HT-29 (cell line): ENCODE data around the gene KLHL29. TPM values are rescaled to one million over a fixed set of nuclear protein-coding genes. Genes with fewer than 3 reads are reported as not detected.

ENCODE experiments used
- DNase-seq: peaks from one replicate; pipeline ENCODE4 v3.0.0-alpha.2; 2015; ENCODE audit warnings: low spot score
- total RNA-seq: library from RNA; depleted of rRNA; stranded (reverse); fragments of >200 nt; shearing (Covaris generic); gene quantifications from 2 replicates; pipeline ENCODE4 v1.2.3, GENCODE V29; 2014

KLHL29 gene
- total RNA-seq, 1 experiment from 2014 or later = 0.18 TPM

DNA sequence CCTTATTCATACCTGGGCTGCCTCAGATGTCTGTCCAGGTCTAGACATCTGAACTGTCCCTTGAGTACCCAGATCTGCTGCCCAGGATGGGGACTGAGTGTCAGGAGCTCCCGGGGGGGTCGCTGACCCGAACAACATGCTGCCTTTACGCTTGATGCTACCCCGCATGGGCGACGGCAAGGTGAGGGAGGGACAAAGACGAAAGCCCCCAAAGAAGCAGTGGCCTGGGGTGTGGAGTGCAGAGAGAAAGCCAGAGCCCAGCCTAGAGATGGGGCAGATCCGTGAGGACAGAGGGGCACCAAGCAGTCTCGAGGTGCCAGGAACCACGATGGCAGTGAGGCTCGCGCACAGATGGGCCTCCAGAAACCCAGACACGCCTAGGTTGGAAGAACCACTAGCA lies 307.3 kb downstream of the KLHL29 start:
- DNase-seq = no peak

- no peak for DNase-seq
Observed at GRCh38 chr2:23692851-23693605, 308.0 kb downstream of the KLHL29 start.

DNA sequence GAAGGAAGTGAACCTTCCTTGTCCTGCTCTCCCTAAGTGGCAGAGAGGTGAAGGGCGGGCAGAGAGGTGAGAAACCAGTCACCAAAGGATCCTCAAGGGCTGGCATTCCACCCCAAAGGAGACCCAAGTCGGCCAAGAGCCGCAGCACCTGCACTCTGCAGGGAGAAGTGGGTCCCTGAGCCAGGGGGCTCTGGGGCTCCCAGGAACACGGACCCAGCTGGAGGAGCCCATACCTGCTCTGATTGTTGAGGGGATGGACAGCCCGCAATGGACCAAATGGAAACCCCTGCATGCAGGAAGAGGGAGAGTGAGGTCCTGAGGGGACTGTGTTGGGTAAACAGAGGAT lies 308.6 kb downstream of the KLHL29 start:
- DNase-seq = no peak

DNA sequence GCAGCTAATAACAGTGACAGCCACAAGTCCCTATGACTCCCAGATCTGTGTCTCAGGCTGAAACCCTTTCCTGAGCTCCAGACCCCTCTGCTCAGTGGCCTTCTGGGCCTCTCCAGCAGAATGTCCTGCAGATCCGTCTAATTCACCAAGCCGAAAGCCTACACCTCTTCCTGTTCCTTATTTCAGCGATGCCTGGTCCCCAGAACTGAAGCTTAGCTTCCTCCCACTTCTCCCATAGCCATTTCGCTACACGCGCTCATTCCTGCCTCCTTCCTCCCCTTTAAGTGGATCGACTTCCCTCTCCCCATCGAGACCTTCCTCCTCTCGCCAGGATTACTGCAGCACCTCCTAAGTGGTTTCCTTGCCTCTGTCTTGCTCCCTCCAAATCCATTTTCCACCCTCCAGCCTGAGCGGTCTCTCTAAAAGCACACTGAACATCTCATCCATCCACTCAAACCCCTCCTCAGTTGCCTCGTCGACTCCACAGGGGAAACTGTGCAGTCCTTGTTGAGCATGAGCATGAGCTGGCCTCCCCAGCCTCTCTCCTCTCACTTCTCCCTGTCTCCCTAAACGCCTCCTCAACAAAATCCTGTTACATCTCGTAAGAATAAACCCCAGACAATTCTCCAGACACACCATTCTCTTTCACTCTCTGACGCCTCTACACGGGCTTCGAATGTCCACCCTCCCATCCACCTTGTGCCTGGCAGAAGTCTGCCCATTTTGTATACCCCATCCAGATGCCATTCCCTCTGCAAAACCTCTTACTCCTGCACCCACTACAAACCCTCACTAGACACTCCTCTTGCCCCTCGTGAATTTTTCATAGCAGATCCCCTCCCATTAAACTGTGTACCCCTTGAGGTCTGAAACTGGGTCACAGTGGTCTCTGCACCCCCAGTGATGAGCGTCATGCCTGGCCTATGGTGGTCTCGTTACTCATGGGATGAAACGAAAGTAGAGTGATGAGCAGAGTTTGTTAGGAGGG lies 309.4 kb downstream of the KLHL29 start:
- no peak for DNase-seq

DNA sequence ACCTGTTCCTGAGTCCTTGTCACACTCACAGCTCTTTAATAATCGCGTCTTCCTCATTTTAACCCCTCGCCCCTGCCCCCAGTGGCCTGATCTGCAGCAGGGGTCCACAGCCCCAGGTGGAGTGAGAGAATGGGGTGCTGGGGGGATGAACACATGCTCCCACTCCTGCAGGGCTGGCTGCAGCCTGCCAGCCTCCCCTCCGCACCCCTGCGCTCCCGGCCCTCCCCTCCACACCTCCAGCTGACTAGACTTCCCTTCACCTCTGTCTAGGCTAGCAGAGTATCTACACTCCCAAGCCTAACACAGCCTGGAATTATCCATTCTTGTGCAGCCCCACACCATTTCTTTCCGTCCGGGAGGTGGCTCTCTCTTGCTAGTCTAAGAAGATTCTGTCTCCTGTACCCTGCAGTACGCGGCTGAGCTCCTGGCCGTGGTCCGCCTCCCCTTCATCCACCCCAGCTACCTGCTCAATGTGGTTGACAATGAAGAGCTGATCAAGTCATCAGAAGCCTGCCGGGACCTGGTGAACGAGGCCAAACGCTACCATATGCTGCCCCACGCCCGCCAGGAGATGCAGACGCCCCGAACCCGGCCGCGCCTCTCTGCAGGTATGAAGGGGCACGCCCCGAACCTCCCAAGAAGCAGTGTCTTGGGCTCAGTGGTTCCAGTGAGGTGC lies 310.4 kb downstream of the KLHL29 start:
- no peak for DNase-seq

DNA sequence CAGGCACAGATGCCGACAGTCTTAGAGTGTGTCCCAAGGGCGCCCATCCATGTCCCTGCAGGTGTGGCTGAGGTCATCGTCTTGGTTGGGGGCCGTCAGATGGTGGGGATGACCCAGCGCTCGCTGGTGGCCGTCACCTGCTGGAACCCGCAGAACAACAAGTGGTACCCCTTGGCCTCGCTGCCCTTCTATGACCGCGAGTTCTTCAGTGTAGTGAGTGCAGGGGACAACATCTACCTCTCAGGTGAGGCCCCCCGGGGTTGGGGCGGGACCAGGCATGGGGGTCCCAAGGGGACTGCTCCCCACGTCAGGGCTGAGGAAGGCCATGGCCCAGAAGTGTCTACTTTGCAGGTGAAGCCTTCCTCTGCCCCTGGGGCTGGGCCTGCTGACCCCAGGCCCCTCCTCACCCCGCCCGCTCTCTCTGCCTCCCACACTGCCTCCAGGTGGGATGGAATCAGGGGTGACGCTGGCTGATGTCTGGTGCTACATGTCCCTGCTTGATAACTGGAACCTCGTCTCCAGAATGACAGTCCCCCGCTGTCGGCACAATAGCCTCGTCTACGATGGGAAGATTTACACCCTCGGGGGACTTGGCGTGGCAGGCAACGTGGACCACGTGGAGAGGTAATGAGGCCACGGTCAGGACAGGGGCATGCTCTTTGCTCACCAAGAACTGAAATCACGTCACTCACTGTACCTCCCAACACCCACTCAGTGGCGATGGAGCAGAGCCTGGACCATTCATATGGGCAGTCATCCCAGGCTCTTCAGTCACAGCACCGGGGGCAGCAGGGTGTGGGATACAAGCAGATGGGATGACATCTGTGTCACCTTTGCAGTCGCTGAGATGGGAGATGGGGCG lies 311.1 kb downstream of the KLHL29 start:
- DNase-seq = no peak

GRCh38 chr2:23696752-23697045 lies 311.7 kb downstream of the KLHL29 start:
- no peak for DNase-seq

DNA sequence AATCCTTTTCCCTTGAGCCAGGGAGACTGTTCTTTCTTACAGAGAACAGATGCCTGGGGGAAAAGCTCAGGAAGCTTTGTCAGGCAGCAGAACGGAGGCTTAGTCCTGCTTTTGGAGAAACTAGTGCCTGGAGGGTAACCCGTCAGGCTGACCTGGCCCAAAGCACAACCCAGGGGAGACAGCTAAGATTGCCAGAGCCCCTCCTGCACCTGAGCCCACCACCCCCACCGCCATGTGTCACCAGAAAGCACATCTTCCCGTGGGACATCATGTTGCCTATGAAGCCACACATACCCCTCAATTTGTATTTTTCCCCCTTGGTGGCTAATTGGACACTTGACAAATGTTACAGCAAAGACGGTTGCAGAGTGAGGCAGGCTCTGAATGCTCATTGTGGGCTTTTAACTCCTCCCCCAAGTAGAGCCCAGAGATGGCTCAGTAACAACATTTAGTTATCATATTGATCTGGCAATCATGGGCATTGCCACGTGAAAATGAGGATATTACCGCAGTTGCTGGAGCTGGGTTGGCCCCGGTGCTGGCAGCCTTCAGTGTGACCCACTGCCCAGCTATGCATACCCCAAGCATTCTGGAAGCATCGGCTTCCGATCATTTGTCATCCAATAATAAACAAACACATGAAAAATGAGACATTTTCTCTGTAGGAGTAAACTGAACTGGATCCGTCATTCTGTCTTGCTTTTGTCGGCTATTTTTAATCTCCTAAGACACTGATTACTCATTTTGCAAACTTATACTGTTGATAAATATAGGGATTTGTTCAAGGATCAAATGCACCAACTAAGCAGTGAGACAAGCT lies 312.5 kb downstream of the KLHL29 start:
- no peak for DNase-seq

- DNase-seq = no peak
Observed at GRCh38 chr2:23698116-23698693, 313.2 kb downstream of the KLHL29 start.

- DNase-seq = no peak
Observed at GRCh38 chr2:23698721-23699579, 314.0 kb downstream of the KLHL29 start.

DNA sequence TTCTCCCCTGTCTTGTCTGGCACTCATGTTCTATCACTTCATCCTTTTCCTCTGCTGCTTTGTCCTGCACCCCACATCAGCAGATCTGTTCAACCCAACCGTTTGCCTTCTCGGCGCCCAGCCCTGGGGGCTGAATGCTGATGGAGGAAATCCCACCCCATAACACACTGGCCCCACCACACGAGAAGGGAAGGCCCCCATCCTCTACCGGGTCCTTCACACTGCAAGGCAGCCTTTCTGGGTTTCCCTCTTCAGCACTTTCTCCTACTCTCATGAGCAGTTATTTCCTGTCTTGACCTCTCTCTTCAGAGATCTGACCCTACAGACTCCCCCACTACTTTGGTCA lies 314.6 kb downstream of the KLHL29 start:
- no peak for DNase-seq

- DNase-seq = no peak
Observed at GRCh38 chr2:23700627-23701026, 315.6 kb downstream of the KLHL29 start.

DNA sequence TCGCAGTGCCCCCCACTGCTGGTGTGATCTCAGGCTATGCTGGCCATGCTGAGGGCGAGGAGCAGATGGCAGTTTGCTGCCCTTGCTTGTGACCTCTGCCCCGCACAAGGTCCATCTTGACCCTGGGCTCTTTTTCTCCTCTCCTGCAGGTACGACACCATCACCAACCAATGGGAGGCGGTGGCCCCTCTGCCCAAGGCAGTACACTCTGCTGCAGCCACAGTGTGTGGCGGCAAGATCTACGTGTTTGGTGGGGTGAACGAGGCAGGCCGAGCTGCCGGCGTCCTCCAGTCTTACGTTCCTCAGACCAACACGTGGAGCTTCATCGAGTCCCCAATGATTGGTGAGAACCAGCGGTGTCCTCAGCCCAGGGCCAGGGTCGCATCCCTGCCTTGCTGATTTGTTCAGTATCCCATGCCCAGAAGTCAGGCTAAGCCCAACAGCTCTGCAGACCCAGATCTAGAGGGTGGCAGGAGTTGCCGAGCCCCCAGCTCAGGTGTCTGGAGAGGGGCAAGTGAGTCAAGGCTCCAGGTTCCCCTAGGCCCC lies 318.1 kb downstream of the KLHL29 start:
- DNase-seq = no peak

DNA sequence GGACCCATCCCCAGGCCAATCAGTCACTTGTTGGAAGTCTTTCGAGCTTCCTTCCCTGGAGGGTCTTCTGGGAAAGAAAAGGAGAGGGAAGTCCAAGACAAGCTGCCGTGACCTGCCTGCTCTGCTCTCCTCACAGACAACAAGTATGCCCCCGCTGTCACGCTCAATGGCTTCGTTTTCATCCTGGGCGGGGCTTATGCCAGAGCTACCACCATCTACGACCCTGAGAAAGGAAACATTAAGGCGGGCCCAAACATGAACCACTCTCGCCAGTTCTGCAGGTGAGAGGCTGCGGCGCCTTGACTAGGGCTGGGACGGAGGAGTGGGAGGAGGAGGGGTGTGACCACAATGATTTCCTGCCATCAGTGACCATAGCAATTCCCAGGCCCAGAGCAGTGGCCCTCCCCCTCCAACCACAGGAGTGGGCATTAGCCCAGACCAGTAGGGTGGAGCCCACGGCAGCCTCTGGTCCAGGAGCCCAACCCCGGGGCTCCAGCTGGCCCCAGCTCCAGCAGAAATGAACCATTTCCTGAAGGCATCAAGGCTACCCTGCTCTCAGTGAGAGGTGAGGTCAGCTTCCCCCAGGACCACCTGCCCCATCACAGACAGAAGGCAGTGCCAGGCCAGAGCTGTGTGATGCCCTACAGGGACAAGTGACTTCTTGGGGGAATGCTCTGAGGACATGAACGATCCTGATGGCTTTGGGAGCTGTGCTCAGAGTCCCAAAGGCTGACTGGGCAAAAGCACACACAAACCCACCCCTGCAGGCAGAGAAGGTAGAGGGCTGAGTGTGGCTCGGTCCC lies 318.8 kb downstream of the KLHL29 start:
- no peak for DNase-seq

- no peak for DNase-seq
Observed at GRCh38 chr2:23705771-23706612, 321.0 kb downstream of the KLHL29 start.

GRCh38 chr2:23706613-23707078 lies 321.7 kb downstream of the KLHL29 start:
- no peak for DNase-seq

GRCh38 chr2:23707096-23707495 lies 322.1 kb downstream of the KLHL29 start:
- DNase-seq = no peak
